Uterus (tissue), 4 donors: ENCODE results near the gene MAGEA2B. TPM values are rescaled to one million over a fixed set of nuclear protein-coding genes. Genes with fewer than 3 reads are reported as not detected.
"Not testable (repeated sequence)": the region's sequence is repeated elsewhere in the genome, so short reads cannot be mapped to it uniquely, and the experiment has no call there.

Experiments used
- DNase-seq, 2 donors: peaks; one replicate each; pipeline ENCODE4 v3.0.0-alpha.2; 2019 to 2020
- H3K27ac ChIP-seq, 2 donors: fragments of 200-600 bp; sonication (generic); 1 replicate in 1 of 2; 2 replicates in 1 of 2; pipeline ENCODE4 v1.5.1; 2016 to 2018
- H3K27me3 ChIP-seq, 2 donors: fragments of 200-600 bp; sonication (generic); one replicate each; pipeline ENCODE4 v1.5.1; 2018 to 2019; ENCODE audit warnings: control low read depth in 1 of 2
- H3K36me3 ChIP-seq, 2 donors: fragments of 200-600 bp; sonication (generic); one replicate each; pipeline ENCODE4 v1.5.1; 2019; ENCODE audit warnings: control low read depth in 1 of 2
- H3K4me1 ChIP-seq, 2 donors: fragments of 200-600 bp; sonication (generic); one replicate each; pipeline ENCODE4 v1.5.1; 2018 to 2019; ENCODE audit warnings: control low read depth in 1 of 2
- H3K4me3 ChIP-seq, 2 donors: fragments of 200-600 bp; sonication (generic); 1 replicate in 1 of 2; 2 replicates in 1 of 2; pipeline ENCODE4 v1.5.1; 2018 to 2019; ENCODE audit warnings: mild to moderate bottlenecking in 1 of 2
- H3K9me3 ChIP-seq, 2 donors: fragments of 200-600 bp; sonication (generic); one replicate each; pipeline ENCODE4 v1.5.1; 2019; ENCODE audit warnings: control low read depth in 1 of 2
- CTCF ChIP-seq, 4 experiments: fragments of 200-600 bp in 2 of 4; fragments of 450-650 bp in 2 of 4; sonication (generic) in 2 of 4; IDR thresholded peaks; one replicate each; pipeline ENCODE4 v1.5.1; 2016 to 2019; ENCODE audit warnings: antibody characterized with exemption in 4 of 4, mild to moderate bottlenecking in 2 of 4, moderate library complexity in 1 of 4
- POLR2A ChIP-seq, 2 donors: fragments of 450-650 bp; IDR thresholded peaks; one replicate each; pipeline ENCODE4 v1.6.1; 2016; ENCODE audit warnings: antibody characterized with exemption in 2 of 2, mild to moderate bottlenecking in 1 of 2, moderate library complexity in 1 of 2
- intact Hi-C: fragments of 100-400 bp; cut with DNase I; formaldehyde crosslinking; loops from one replicate; pipeline ENCODE4 v1.15.1; 2023; ENCODE audit warnings: low total_unique reads
- total RNA-seq, 4 donors: library from RNA; depleted of rRNA in 3 of 4; stranded (reverse); fragments of >200 nt in 3 of 4; gene quantifications; one replicate each; pipeline versions ENCODE4 v1.1.0 to v1.2.4, GENCODE V29; 2014 to 2023
- donor health status: DM: yes; HTN: yes; CAD: no.

MAGEA2B gene
- total RNA-seq, 4 donors from 2014 or later = not detected

DNA sequence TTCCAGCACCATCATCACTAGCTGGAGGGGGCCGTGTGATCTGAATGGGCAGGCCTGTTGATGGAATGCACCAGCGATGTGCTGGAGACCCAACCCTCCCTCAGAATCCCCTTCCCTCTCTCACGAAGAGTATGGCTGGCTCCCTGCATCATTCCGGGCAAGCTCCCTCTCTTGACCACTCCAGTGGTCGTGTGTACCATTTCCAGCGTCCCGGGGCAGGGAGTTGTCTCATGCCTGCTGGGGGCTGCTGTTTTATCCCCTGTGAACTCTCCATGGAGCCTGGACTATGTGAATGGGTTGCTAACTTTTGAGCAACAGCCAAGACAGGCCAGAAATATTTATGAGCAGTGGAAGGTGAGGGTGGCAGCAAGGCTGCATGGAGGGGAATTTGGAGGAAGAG, 11.0 kb downstream of the MAGEA2B start:
- TF ChIP-seq POLR2A (IDR thresholded peaks at IDR 0.05) = no peak
- no peak for TF ChIP-seq CTCF (IDR thresholded peaks at IDR 0.05)
- Histone ChIP-seq H3K27ac (no peak overlapping the region), H3K9me3 (no peaks in the 10 kb centered on the region), H3K4me1 (no peaks in the 10 kb centered on the region), H3K4me3 (no peak overlapping the region), H3K36me3 (no peaks in the 10 kb centered on the region), H3K27me3 (no peaks in the 10 kb centered on the region)
- DNase-seq = no peak
- intact Hi-C loops = no loop called here

DNA sequence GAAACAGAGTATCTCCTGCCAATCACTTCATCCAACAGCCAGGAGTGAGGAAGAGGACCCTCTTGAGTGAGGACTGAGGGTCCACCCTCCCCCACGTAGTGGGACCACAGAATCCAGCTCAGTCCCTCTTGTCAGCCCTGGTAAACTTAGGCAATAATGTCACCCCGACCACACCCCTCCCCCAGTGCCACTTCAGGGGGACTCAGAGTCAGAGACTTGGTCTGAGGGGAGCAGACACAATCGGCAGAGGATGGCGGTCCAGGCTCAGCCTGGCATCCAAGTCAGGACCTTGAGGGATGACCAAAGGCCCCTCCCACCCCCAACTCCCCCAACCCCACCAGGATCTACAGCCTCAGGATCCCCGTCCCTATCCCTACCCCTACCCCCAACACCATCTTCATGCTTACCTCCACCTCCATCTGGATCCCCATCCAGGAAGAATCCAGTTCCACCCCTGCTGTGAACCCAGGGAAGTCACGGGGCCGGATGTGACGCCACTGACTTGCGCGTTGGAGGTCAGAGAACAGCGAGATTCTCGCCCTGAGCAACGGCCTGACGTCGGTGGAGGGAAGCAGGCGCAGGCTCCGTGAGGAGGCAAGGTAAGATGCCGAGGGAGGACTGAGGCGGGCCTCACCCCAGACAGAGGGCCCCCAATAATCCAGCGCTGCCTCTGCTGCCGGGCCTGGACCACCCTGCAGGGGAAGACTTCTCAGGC, 19.0 kb downstream of the MAGEA2B start, which contains the start of the genes CSAG1 and MAGEA12:
Gene CSAG1, minus strand, starts transcription at position 461 of the 715 bp plus-strand sequence. CDS start 1,261 bp downstream, outside the sequence.
Gene MAGEA12, plus strand, starts transcription at position 497 of the 715 bp plus-strand sequence. CDS start 2,405 bp downstream, outside the sequence.
- Histone ChIP-seq H3K36me3 (no peaks in the 10 kb centered on the region), H3K27me3 (no peaks in the 10 kb centered on the region), H3K4me1 (no peaks in the 10 kb centered on the region), H3K9me3 (no peaks in the 10 kb centered on the region), H3K4me3 (no peak within 1 kb of the TSS), H3K27ac (no peak within 1 kb of the TSS)
- no peak for DNase-seq
- TF ChIP-seq CTCF (IDR thresholded peaks at IDR 0.05) = no peak
- intact Hi-C loops = no loop called here

DNA sequence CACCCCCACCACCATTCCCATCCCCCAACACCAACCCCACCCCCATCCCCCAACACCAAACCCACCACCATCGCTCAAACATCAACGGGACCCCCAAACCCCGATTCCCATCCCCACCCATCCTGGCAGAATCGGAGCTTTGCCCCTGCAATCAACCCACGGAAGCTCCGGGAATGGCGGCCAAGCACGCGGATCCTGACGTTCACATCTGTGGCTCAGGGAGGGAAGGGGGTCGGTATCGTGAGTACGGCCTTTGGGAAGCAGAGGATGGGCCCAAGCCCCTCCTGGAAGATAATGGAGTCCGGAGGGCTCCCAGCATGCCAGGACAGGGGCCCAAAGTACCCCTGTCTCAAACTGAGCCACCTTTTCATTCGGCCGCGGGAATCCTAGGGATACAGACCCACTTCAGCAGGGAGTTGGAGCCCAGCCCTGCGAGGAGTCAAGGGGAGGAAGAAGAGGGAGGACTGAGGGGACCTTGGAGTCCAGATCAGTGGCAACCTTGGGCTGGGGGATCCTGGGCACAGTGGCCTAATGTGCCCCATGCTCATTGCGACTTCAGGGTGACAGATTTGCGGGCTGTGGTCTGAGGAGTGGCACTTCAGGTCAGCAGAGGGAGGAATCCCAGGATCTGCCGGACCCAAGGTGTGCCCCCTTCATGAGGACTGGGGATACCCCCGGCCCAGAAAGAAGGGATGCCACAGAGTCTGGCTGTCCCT, 19.9 kb downstream of the MAGEA2B start:
- DNase-seq, H3K4me1 ChIP-seq, intact Hi-C loops, H3K27ac ChIP-seq, H3K4me3 ChIP-seq, H3K27me3 ChIP-seq, H3K36me3 ChIP-seq, H3K9me3 ChIP-seq: not testable (repeated sequence)

- H3K36me3 ChIP-seq = no peaks in the 10 kb centered on the region
- DNase-seq = no peak
Observed at GRCh38 chrX:152735101-152735500, 20.7 kb downstream of the MAGEA2B start.

DNA sequence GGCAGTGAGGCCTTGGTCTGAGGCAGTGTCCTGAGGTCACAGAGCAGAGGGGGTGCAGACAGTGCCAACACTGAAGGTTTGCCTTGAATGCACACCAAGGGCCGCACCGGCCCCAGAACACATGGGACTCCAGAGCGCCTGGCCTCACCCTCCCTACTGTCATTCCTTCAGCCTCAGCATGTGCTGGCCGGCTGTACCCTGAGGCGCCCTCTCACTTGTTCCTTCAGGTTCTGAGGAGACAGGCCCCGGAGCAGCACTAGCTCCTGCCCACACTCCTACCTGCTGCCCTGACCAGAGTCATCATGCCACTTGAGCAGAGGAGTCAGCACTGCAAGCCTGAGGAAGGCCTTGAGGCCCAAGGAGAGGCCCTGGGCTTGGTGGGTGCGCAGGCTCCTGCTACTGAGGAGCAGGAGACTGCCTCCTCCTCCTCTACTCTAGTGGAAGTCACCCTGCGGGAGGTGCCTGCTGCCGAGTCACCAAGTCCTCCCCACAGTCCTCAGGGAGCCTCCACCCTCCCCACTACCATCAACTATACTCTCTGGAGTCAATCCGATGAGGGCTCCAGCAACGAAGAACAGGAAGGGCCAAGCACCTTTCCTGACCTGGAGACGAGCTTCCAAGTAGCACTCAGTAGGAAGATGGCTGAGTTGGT, 21.6 kb downstream of the MAGEA2B start:
- no peaks in the 10 kb centered on the region for H3K4me1 ChIP-seq
- no peak for TF ChIP-seq CTCF (IDR thresholded peaks at IDR 0.05)
- TF ChIP-seq POLR2A (IDR thresholded peaks at IDR 0.05) = no peak
- no peaks in the 10 kb centered on the region for H3K27me3 ChIP-seq
- H3K9me3 ChIP-seq = no peaks in the 10 kb centered on the region
- no peak for DNase-seq
- intact Hi-C loops = no loop called here
- no peaks in the 10 kb centered on the region for H3K36me3 ChIP-seq
- H3K4me3 ChIP-seq = no peak overlapping the region
- H3K27ac ChIP-seq = no peak overlapping the region

More at GRCh38 chrX:152735101-152735500, 20.7 kb downstream of the MAGEA2B start:
- no peaks in the 10 kb centered on the region for H3K9me3 ChIP-seq
- TF ChIP-seq CTCF (IDR thresholded peaks at IDR 0.05) (no peak), POLR2A (IDR thresholded peaks at IDR 0.05) (no peak)
- intact Hi-C loops = no loop called here
- no peak overlapping the region for H3K27ac ChIP-seq
- H3K4me1 ChIP-seq = no peaks in the 10 kb centered on the region
- H3K4me3 ChIP-seq = no peak overlapping the region
- H3K27me3 ChIP-seq = no peaks in the 10 kb centered on the region

DNA sequence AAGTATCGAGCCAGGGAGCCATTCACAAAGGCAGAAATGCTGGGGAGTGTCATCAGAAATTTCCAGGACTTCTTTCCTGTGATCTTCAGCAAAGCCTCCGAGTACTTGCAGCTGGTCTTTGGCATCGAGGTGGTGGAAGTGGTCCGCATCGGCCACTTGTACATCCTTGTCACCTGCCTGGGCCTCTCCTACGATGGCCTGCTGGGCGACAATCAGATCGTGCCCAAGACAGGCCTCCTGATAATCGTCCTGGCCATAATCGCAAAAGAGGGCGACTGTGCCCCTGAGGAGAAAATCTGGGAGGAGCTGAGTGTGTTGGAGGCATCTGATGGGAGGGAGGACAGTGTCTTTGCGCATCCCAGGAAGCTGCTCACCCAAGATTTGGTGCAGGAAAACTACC, 22.1 kb downstream of the MAGEA2B start:
- H3K4me1 ChIP-seq, H3K27ac ChIP-seq, H3K4me3 ChIP-seq, DNase-seq, H3K36me3 ChIP-seq, H3K9me3 ChIP-seq, H3K27me3 ChIP-seq, intact Hi-C loops: not testable (repeated sequence)
